T-cell (primary cell): ENCODE results near the gene BCAS4. TPM values are rescaled to one million over a fixed set of nuclear protein-coding genes. Genes with fewer than 3 reads are reported as not detected.

Source experiments
- ATAC-seq, 4 experiments: fragments of 200-7000 bp in 3 of 4; fragments of 150-1000 bp in 1 of 4; cut with Tn5 transposase; replicated peaks in 1 of 4; 1 replicate in 3 of 4; 2 replicates in 1 of 4; pipeline ENCODE4 v1.10.0; 2021; ENCODE audit warnings: moderate library complexity in 3 of 4, mild to moderate bottlenecking in 2 of 4, moderate number of reproducible peaks in 1 of 4
- CTCF ChIA-PET, 2 donors: fragments of 300-600 bp; sonication (Branson Sonifier 250); formaldehyde crosslinking; loops; one replicate each; lab custom pipeline; 2022; ENCODE audit warnings: antibody characterized with exemption in 2 of 2; lab: Charles Lee
- POLR2A ChIA-PET, 2 donors: fragments of 300-600 bp; sonication (Branson Sonifier 250); formaldehyde crosslinking; loops; one replicate each; lab custom pipeline; 2022; ENCODE audit warnings: antibody characterized with exemption in 2 of 2; lab: Charles Lee
- DNase-seq, 35 experiments: peaks; one replicate each; pipeline versions ENCODE4 v3.0.0 to v3.0.0-alpha.2; 2013 to 2023
- H3K27ac ChIP-seq: one replicate; pipeline ENCODE4 v1.5.1; 2013; ENCODE audit warnings: low read length
- H3K27me3 ChIP-seq, 2 experiments: replicated peaks in 1 of 2; 1 replicate in 1 of 2; 2 replicates in 1 of 2; pipeline versions ENCODE4 v1.6.1 to v1.7.0; 2013; ENCODE audit warnings: low read length in 1 of 2, mixed read lengths in 1 of 2; ENCODE audit not compliant: control insufficient read depth in 2 of 2, insufficient read depth in 2 of 2; ENCODE audit errors: extremely low read depth in 1 of 2
- H3K36me3 ChIP-seq, 2 donors: 1 replicate in 1 of 2; 2 replicates in 1 of 2; pipeline versions ENCODE4 v1.6.1 to v1.7.0; 2013; ENCODE audit warnings: low read length in 1 of 2; ENCODE audit not compliant: control insufficient read depth in 2 of 2, insufficient read depth in 1 of 2; ENCODE audit errors: extremely low read depth in 1 of 2
- H3K4me1 ChIP-seq, 2 experiments: 1 replicate in 1 of 2; 2 replicates in 1 of 2; pipeline versions ENCODE4 v1.6.1 to v1.7.0; 2013; ENCODE audit warnings: low read length in 2 of 2, mixed read lengths in 1 of 2; ENCODE audit not compliant: insufficient read depth in 2 of 2, control insufficient read depth in 1 of 2; ENCODE audit errors: extremely low read depth in 1 of 2
- H3K4me3 ChIP-seq, 2 donors: 1 replicate in 1 of 2; 2 replicates in 1 of 2; pipeline versions ENCODE4 v1.5.1 to v1.7.0; 2013; ENCODE audit warnings: mild to moderate bottlenecking in 2 of 2, low read length in 1 of 2, moderate library complexity in 1 of 2; ENCODE audit not compliant: control insufficient read depth in 1 of 2; ENCODE audit errors: extremely low read depth in 1 of 2
- H3K9me3 ChIP-seq: 2 replicates; pipeline ENCODE4 v1.7.0; 2013
- H3K27ac Mint-ChIP-seq, 2 donors: one replicate each; pipeline ENCODE4 v1.8.0; 2020 to 2021; ENCODE audit warnings: mild to moderate bottlenecking in 2 of 2, mixed read lengths in 2 of 2
- H3K27me3 Mint-ChIP-seq, 2 donors: one replicate each; pipeline ENCODE4 v1.8.0; 2021 to 2022; ENCODE audit warnings: mixed read lengths in 2 of 2
- H3K36me3 Mint-ChIP-seq: one replicate; pipeline ENCODE4 v1.8.0; 2021; ENCODE audit warnings: mixed read lengths
- H3K4me1 Mint-ChIP-seq, 3 donors: one replicate each; pipeline ENCODE4 v1.8.0; 2020 to 2022; ENCODE audit warnings: mixed read lengths in 3 of 3, mild to moderate bottlenecking in 1 of 3
- H3K4me3 Mint-ChIP-seq, 3 donors: one replicate each; pipeline ENCODE4 v1.8.0; 2020 to 2022; ENCODE audit warnings: mild to moderate bottlenecking in 3 of 3, mixed read lengths in 3 of 3, moderate library complexity in 3 of 3
- H3K9me3 Mint-ChIP-seq, 3 donors: one replicate each; pipeline ENCODE4 v1.8.0; 2020 to 2022; ENCODE audit warnings: mixed read lengths in 3 of 3
- WGBS: methylation state at CpG from one replicate; pipeline ENCODE4 v1.1.5; 2013; ENCODE audit warnings: missing lambda C conversion rate; ENCODE audit not compliant: insufficient coverage; 5-methylcytosine and 5-hydroxymethylcytosine counted together
- total RNA-seq, 35 experiments: library from RNA in 6 of 35; stranded (reverse) in 6 of 35; fragments of 120-200 nt in 1 of 35; gene quantifications; one replicate each; pipeline versions ENCODE4 v1.2.1 to v1.2.4 and lab custom pipeline; 2013 to 2026

Gene BCAS4
- total RNA-seq, 5 donors from 2014 or later (not counting 1 experiment from before 2014, with no cell fraction given), result 26.3 to 49.8 (median 31.3) TPM

DNA sequence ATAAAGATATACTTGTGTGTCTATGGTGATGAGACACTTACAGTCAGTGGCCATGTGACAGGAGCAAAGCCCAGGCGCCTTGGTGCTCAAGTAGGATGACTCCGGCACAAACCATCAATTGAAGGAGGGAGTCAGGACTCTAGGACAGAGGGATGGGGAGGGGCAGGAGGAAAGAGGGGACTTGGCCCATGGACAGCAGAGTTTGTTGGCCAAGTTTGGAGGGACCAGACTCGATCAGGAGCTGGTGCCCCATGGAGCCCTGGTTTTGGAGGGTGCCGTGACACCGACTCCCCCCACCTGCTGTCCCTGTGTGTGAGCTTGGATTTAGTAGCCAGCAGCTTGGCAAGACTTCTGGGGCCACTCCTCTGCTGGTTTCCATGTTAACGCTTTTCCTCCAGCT, 70.3 kb downstream of the BCAS4 start:
- Histone ChIP-seq H3K4me3 (no peak overlapping the region), H3K27me3 (no peaks in the 10 kb centered on the region), H3K9me3 (no peaks in the 10 kb centered on the region), H3K36me3 (no peaks in the 10 kb centered on the region), H3K4me1 (no peaks in the 10 kb centered on the region), H3K27ac (no peak overlapping the region)
- Mint-ChIP-seq H3K36me3 (peaks cover 12% of the 10 kb centered on the region), H3K27ac (no peak overlapping the region), H3K27me3 (no peaks in the 10 kb centered on the region), H3K4me3 (no peak overlapping the region), H3K4me1 (no peaks in the 10 kb centered on the region), H3K9me3 (no peaks in the 10 kb centered on the region)
- ATAC-seq (no peak), DNase-seq (no peak)
- ChIA-PET CTCF (no interaction called here), POLR2A (no interaction called here)
- WGBS, result 96% methylated on average over 4 of the region's 6 CpGs

GRCh38 chr20:50865591-50865990, 70.7 kb downstream of the BCAS4 start:
- ChIA-PET CTCF (no interaction called here), POLR2A (no interaction called here)
- no peak for DNase-seq
- Mint-ChIP-seq H3K9me3 (no peaks in the 10 kb centered on the region), H3K4me3 (no peak overlapping the region), H3K27ac (no peak overlapping the region), H3K4me1 (no peaks in the 10 kb centered on the region), H3K36me3 (peaks cover 12% of the 10 kb centered on the region), H3K27me3 (no peaks in the 10 kb centered on the region)
- Histone ChIP-seq H3K4me3 (no peak overlapping the region), H3K4me1 (no peaks in the 10 kb centered on the region), H3K27me3 (no peaks in the 10 kb centered on the region), H3K9me3 (no peaks in the 10 kb centered on the region), H3K36me3 (no peaks in the 10 kb centered on the region), H3K27ac (no peak overlapping the region)
- WGBS, result 92% methylated on average over 7 of the region's 7 CpGs
- ATAC-seq, result no peak

DNA sequence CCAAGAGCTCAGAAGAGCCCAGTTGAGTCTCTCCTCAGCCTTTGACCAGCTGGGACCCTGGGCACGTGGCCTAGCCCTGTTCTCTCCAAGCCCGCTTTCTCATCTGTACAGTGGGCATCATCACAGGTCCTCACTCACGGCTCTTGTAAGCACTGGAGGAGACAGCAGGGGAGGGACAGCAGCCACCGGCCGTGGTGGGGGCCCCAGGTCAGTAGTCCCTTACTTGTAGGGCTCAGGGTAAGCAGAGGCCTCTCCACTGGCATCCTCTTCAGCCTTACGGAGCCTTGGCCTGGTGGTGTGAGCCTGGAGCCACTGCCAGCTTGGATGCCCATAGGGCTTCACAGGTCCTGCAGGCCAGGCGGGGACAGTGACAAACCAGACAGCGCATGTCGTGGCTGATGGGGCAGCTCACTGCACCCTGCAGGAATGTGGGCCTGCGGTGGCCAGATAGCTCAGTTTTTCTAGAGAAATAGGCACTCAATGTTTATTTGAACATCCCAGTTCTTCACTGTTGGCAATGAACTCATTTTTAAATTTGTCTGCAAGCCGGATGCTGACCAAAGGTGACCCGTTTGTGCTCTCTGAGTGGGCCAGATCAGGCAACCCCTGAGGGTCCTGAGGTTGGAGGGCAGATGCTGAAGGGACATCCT, 71.3 kb downstream of the BCAS4 start:
- Histone ChIP-seq H3K4me1 (no peaks in the 10 kb centered on the region), H3K27me3 (no peaks in the 10 kb centered on the region), H3K4me3 (no peak overlapping the region), H3K36me3 (no peaks in the 10 kb centered on the region), H3K9me3 (no peaks in the 10 kb centered on the region), H3K27ac (no peak overlapping the region)
- ATAC-seq (no peak), DNase-seq (no peak)
- H3K4me1 Mint-ChIP-seq, result no peaks in the 10 kb centered on the region
- H3K27ac Mint-ChIP-seq, result no peak overlapping the region
- ChIA-PET CTCF (no interaction called here), POLR2A (no interaction called here)
- no peaks in the 10 kb centered on the region for H3K27me3 Mint-ChIP-seq
- 87% methylated on average over 11 of the region's 12 CpGs for WGBS
- H3K36me3 Mint-ChIP-seq, result peaks cover 12% of the 10 kb centered on the region
- H3K4me3 Mint-ChIP-seq, result no peak overlapping the region
- no peaks in the 10 kb centered on the region for H3K9me3 Mint-ChIP-seq

GRCh38 chr20:50866831-50867230, 72.0 kb downstream of the BCAS4 start:
- Histone ChIP-seq H3K9me3 (no peaks in the 10 kb centered on the region), H3K36me3 (no peaks in the 10 kb centered on the region), H3K4me1 (no peaks in the 10 kb centered on the region), H3K27ac (no peak overlapping the region), H3K27me3 (no peaks in the 10 kb centered on the region), H3K4me3 (no peak overlapping the region)
- Mint-ChIP-seq H3K4me1 (no peaks in the 10 kb centered on the region), H3K27ac (no peak overlapping the region), H3K9me3 (no peaks in the 10 kb centered on the region), H3K36me3 (peaks cover 12% of the 10 kb centered on the region), H3K4me3 (no peak overlapping the region), H3K27me3 (no peaks in the 10 kb centered on the region)
- DNase-seq, result no peak
- ChIA-PET POLR2A (no interaction called here), CTCF (no interaction called here)
- 93% methylated on average over 5 of the region's 9 CpGs for WGBS
- no peak for ATAC-seq

DNA sequence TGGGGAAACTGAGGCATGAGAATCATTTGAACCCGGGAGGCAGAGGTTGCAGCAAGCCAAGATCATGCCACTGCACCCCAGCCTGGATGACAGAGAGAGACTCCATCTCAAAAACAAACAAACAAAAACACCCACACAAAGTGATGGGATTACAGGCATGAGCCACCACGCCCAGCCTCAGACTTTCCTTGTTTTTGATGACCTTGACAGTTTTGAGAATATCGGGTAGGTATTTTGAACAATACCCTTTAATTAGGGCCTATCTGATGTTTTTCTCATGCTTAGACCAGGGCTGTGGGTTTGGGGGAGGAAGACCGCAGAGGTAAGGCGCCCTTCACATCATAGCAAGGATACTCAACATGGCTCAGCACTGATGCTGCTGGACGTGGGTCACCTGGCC, 72.9 kb downstream of the BCAS4 start:
- H3K27ac Mint-ChIP-seq, result no peak overlapping the region
- Histone ChIP-seq H3K27ac (no peak overlapping the region), H3K4me3 (no peak overlapping the region), H3K4me1 (no peaks in the 10 kb centered on the region), H3K9me3 (no peaks in the 10 kb centered on the region), H3K36me3 (no peaks in the 10 kb centered on the region), H3K27me3 (no peaks in the 10 kb centered on the region)
- peaks cover 12% of the 10 kb centered on the region for H3K36me3 Mint-ChIP-seq
- no peaks in the 10 kb centered on the region for H3K27me3 Mint-ChIP-seq
- ATAC-seq (no peak), DNase-seq (no peak)
- ChIA-PET POLR2A (no interaction called here), CTCF (no interaction called here)
- no peaks in the 10 kb centered on the region for H3K4me1 Mint-ChIP-seq
- 92% methylated on average over 2 of the region's 6 CpGs for WGBS
- no peaks in the 10 kb centered on the region for H3K9me3 Mint-ChIP-seq
- H3K4me3 Mint-ChIP-seq, result no peak overlapping the region

DNA sequence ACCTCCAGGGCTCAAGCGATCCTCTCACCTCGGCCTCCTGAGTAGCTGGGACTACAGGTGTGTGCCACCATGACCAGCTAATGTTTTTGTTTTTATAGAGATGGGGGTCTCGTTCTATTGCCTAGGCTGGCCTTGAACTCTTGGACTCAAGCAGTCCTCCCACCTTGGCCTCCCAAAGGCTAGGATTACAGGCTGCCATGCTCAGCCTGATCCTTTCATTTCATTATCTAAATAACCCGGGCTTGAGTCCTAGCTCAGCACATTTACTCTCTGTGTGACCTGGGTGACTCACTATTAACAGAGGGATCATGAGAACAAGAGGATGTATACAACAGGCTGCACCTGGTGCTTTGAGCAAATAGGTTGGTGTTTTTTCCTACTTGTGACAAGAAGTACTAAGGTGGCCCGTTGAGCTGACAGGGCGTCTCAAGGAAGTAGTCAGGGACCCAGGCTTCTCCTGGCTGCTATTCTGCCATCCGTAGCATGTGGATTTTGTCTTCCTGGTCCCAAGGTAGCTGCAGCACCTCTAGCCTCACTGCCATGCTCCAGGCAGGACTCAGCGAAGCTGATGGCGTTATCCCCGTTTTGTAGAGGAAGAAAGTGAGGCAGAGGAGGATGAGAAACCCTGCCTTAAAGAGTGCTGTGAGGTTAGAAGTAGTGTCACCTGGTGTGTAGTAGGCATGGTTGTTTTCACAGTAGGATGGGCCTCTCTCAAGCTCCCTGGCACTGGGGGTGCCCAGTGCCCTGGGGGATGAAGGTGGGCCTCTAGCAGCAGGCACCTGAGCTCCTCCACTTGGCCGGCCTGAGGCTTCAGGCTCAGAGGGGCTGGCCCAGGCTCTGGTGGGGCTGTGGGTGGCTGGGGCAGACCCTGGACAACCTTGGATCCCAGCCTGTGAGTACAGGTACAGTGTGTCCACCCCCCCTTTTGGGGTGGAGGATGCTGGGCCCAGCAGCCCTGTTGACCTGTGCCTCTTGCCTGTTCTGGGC, 73.9 kb downstream of the BCAS4 start:
- CTCF ChIA-PET, result no interaction called here
- Mint-ChIP-seq H3K4me3 (no peak overlapping the region), H3K4me1 (no peaks in the 10 kb centered on the region), H3K9me3 (no peaks in the 10 kb centered on the region), H3K27me3 (no peaks in the 10 kb centered on the region), H3K36me3 (peaks cover 11% of the 10 kb centered on the region), H3K27ac (no peak overlapping the region)
- Histone ChIP-seq H3K9me3 (no peaks in the 10 kb centered on the region), H3K27me3 (no peaks in the 10 kb centered on the region), H3K4me1 (no peaks in the 10 kb centered on the region), H3K27ac (no peak overlapping the region), H3K4me3 (no peak overlapping the region), H3K36me3 (no peaks in the 10 kb centered on the region)
- ATAC-seq (no peak), DNase-seq (no peak)
- POLR2A ChIA-PET, result no interaction called here
- 88% methylated on average over 5 of the region's 11 CpGs for WGBS
